Breast epithelium (tissue), 3 donors: ENCODE results near the gene EHMT1.

Experiments
- POLR2A ChIP-seq: fragments of 450-650 bp; IDR thresholded peaks from one replicate; pipeline ENCODE4 v1.6.1; 2016; ENCODE audit warnings: antibody characterized with exemption, mild to moderate bottlenecking, moderate library complexity
- POLR2AphosphoS5 ChIP-seq, 3 donors: sonication (generic); formaldehyde crosslinking; IDR thresholded peaks; one replicate each; pipeline ENCODE4 v1.6.1; 2017; ENCODE audit warnings: antibody characterized with exemption in 3 of 3
- TF ChIP-seq, protein P1 (sequence below), 3 donors: fragments of 450-650 bp; IDR thresholded peaks; one replicate each; pipeline ENCODE4 v1.5.1; 2016 to 2017; ENCODE audit warnings: antibody characterized with exemption in 3 of 3, mild to moderate bottlenecking in 3 of 3, moderate library complexity in 3 of 3

DNA sequence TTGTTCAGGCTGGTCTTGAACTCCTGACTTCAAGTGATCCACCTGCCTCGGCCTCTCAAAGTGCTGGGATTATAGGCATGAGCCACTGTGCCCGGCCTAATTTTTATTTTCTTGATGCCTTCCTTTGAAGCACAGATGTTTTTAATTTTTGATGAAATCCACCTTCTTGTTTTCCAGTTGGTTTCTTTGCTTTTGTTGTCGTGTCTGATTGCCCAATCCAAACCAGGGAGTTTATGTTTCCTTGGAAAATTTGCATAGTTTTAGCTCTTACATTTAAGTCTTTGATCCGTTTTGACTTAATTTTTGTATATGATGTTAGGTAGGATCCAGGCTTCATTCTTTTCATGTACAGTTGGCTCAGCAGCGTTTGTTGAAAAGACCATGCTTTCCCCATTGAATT is 15.2 kb downstream of the EHMT1 start:
- TF ChIP-seq POLR2AphosphoS5 (IDR thresholded peaks at IDR 0.05) = no peak
- TF ChIP-seq, protein P1, sequence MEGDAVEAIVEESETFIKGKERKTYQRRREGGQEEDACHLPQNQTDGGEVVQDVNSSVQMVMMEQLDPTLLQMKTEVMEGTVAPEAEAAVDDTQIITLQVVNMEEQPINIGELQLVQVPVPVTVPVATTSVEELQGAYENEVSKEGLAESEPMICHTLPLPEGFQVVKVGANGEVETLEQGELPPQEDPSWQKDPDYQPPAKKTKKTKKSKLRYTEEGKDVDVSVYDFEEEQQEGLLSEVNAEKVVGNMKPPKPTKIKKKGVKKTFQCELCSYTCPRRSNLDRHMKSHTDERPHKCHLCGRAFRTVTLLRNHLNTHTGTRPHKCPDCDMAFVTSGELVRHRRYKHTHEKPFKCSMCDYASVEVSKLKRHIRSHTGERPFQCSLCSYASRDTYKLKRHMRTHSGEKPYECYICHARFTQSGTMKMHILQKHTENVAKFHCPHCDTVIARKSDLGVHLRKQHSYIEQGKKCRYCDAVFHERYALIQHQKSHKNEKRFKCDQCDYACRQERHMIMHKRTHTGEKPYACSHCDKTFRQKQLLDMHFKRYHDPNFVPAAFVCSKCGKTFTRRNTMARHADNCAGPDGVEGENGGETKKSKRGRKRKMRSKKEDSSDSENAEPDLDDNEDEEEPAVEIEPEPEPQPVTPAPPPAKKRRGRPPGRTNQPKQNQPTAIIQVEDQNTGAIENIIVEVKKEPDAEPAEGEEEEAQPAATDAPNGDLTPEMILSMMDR (IDR thresholded peaks at IDR 0.05) = no peak
- no peak for TF ChIP-seq POLR2A
